HL-60 (cell line): ENCODE data around the gene GSTO1.
A peak's percentile ranks its signal among the peaks of the same experiment; 100 is the strongest.

Experiments used
- DNase-seq, 2 experiments: peaks; one replicate each; pipeline ENCODE4 v3.0.0-alpha.2; 2010 to 2020; ENCODE audit warnings: low read depth in 1 of 2, low spot score in 1 of 2
- H3K27ac ChIP-seq: fragments of 250-450 bp; sonication (Bioruptor Pico); replicated peaks from 2 replicates; pipeline ENCODE4 v1.5.1; 2020; ENCODE audit warnings: mild to moderate bottlenecking, moderate library complexity
- H3K27me3 ChIP-seq: fragments of 250-450 bp; sonication (Bioruptor Pico); 2 replicates; pipeline ENCODE4 v1.5.1; 2021; ENCODE audit warnings: mild to moderate bottlenecking, moderate library complexity; ENCODE audit not compliant: insufficient read depth, poor library complexity, severe bottlenecking
- H3K4me3 ChIP-seq: replicated peaks from 2 replicates; pipeline ENCODE4 v1.5.1; 2011; ENCODE audit warnings: mild to moderate bottlenecking, control low read depth, low read length; ENCODE audit not compliant: insufficient read depth
- CTCF ChIP-seq: IDR thresholded peaks from one replicate; pipeline ENCODE4 v1.5.1; 2011; ENCODE audit warnings: low read length, control low read depth, inconsistent platforms; ENCODE audit not compliant: insufficient read depth
- GABPA ChIP-seq: IDR thresholded peaks from 2 replicates; pipeline ENCODE4 v1.6.1; 2012; ENCODE audit warnings: low read depth
- POLR2AphosphoS5 ChIP-seq: IDR thresholded peaks from 2 replicates; pipeline ENCODE4 v1.6.1; 2012; ENCODE audit warnings: low read depth
- REST ChIP-seq: IDR thresholded peaks from 2 replicates; pipeline ENCODE4 v1.6.1; 2012; ENCODE audit warnings: low read depth; ENCODE audit not compliant: insufficient replicate concordance
- SPI1 ChIP-seq: IDR thresholded peaks from 2 replicates; pipeline ENCODE4 v1.6.1; 2012; ENCODE audit warnings: low read depth, mild to moderate bottlenecking, borderline replicate concordance

The GSTO1 gene

GRCh38 chr10:104216631-104217030, 38.1 kb upstream of the GSTO1 start:
- Histone ChIP-seq H3K4me3 (no peak overlapping the region), H3K27me3 (no peaks in the 10 kb centered on the region), H3K27ac (no peak overlapping the region)
- TF ChIP-seq REST, result no peak
- no peak for TF ChIP-seq SPI1
- no peak for TF ChIP-seq POLR2AphosphoS5
- TF ChIP-seq GABPA, result no peak
- no peak for TF ChIP-seq CTCF
- no peak for DNase-seq

- H3K27me3 ChIP-seq, result no peaks in the 10 kb centered on the region
- peak in 1 of 2 experiments; percentile 53 for DNase-seq
- no peak for TF ChIP-seq SPI1
- peak; percentile 72 for TF ChIP-seq POLR2AphosphoS5
Observed at GRCh38 chr10:104218751-104219150, 35.9 kb upstream of the GSTO1 start.

GRCh38 chr10:104220522-104220921, 34.2 kb upstream of the GSTO1 start:
- no peak overlapping the region for H3K4me3 ChIP-seq
- H3K27me3 ChIP-seq, result no peaks in the 10 kb centered on the region
- TF ChIP-seq POLR2AphosphoS5 (no peak), CTCF (no peak), SPI1 (no peak), GABPA (no peak), REST (no peak)
- no peak overlapping the region for H3K27ac ChIP-seq
- no peak for DNase-seq

More at GRCh38 chr10:104218751-104219150, 35.9 kb upstream of the GSTO1 start:
- no peak overlapping the region for H3K27ac ChIP-seq
- H3K4me3 ChIP-seq, result no peak overlapping the region

GRCh38 chr10:104223304-104223703, 31.4 kb upstream of the GSTO1 start:
- no peak overlapping the region for H3K27ac ChIP-seq

More at GRCh38 chr10:104223304-104223703, 31.4 kb upstream of the GSTO1 start:
- DNase-seq, result no peak
- TF ChIP-seq REST, result no peak
- TF ChIP-seq SPI1, result no peak
- TF ChIP-seq POLR2AphosphoS5, result no peak
- Histone ChIP-seq H3K4me3 (no peak overlapping the region), H3K27me3 (no peaks in the 10 kb centered on the region)
